Ascending aorta (tissue), 2 donors: ENCODE results near the gene HDHD5. TPM values are rescaled to one million over a fixed set of nuclear protein-coding genes. Genes with fewer than 3 reads are reported as not detected.

Experiments used
- DNase-seq, 2 donors: peaks; one replicate each; pipeline ENCODE4 v3.0.0-alpha.2; 2019; ENCODE audit warnings: low spot score in 2 of 2
- H3K27ac ChIP-seq, 2 donors: fragments of 200-600 bp; sonication (generic); one replicate each; pipeline ENCODE4 v1.5.1; 2016 to 2017; ENCODE audit warnings: mild to moderate bottlenecking in 1 of 2
- H3K27me3 ChIP-seq: fragments of 200-600 bp; sonication (generic); one replicate; pipeline ENCODE4 v1.5.1; 2017
- H3K36me3 ChIP-seq, 2 donors: fragments of 200-600 bp; sonication (generic); one replicate each; pipeline ENCODE4 v1.5.1; 2016
- H3K4me1 ChIP-seq, 2 donors: fragments of 200-600 bp; sonication (generic); one replicate each; pipeline ENCODE4 v1.5.1; 2016 to 2017; ENCODE audit warnings: mild to moderate bottlenecking in 1 of 2
- H3K4me3 ChIP-seq, 2 donors: fragments of 200-600 bp; sonication (generic); one replicate each; pipeline ENCODE4 v1.5.1; 2016 to 2017; ENCODE audit warnings: mild to moderate bottlenecking in 1 of 2
- H3K9me3 ChIP-seq, 2 donors: fragments of 200-600 bp; sonication (generic); one replicate each; pipeline ENCODE4 v1.5.1; 2016
- intact Hi-C: fragments of 100-400 bp; cut with DNase I; formaldehyde crosslinking; loops from one replicate; pipeline ENCODE4 v1.15.1; 2023
- total RNA-seq: library from RNA; depleted of rRNA; stranded (reverse); fragments of >200 nt; gene quantifications from one replicate; pipeline ENCODE4 v1.1.0, GENCODE V29; 2016
- TF ChIP-seq, protein P1 (sequence below), 3 experiments: fragments of 200-600 bp in 2 of 3; fragments of 450-650 bp in 1 of 3; sonication (generic) in 2 of 3; IDR thresholded peaks; one replicate each; pipeline ENCODE4 v1.5.1; 2016 to 2019; ENCODE audit warnings: antibody characterized with exemption in 3 of 3, mild to moderate bottlenecking in 1 of 3, moderate library complexity in 1 of 3

HDHD5 gene
- total RNA-seq, 1 donor from 2014 or later, result 55.8 TPM

DNA sequence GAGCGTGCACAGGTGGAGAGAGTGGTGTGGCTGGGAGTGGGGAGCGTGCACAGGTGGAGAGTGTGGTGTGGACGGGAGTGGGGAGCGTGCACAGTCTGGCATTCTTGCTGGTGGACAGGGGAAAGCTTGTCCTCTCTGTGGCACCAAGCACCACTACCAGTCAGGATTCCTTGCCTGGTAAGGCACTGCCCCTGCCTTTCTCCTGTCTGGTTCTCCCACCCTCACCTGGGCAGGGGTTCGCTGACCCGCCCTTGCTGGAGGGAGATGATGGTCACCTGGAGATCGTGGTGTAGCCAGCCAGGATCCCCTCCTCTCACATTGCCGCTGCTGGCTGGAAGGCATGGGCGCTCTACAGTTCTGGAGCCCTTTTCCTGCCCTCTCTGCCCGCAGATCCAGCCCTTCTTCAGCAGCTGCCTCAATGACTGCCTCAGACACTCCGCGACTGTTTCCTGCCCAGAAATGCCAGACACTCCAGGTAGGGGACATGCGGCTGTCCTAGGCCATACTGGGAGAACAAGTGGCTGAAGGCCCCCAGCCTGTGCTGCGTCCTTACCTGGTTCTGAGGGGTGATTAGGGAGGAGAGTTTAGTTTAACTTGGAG is 54.6 kb downstream of the HDHD5 start:
- DNase-seq, result no peak
- no peak overlapping the region for H3K4me3 ChIP-seq
- TF ChIP-seq, protein P1, sequence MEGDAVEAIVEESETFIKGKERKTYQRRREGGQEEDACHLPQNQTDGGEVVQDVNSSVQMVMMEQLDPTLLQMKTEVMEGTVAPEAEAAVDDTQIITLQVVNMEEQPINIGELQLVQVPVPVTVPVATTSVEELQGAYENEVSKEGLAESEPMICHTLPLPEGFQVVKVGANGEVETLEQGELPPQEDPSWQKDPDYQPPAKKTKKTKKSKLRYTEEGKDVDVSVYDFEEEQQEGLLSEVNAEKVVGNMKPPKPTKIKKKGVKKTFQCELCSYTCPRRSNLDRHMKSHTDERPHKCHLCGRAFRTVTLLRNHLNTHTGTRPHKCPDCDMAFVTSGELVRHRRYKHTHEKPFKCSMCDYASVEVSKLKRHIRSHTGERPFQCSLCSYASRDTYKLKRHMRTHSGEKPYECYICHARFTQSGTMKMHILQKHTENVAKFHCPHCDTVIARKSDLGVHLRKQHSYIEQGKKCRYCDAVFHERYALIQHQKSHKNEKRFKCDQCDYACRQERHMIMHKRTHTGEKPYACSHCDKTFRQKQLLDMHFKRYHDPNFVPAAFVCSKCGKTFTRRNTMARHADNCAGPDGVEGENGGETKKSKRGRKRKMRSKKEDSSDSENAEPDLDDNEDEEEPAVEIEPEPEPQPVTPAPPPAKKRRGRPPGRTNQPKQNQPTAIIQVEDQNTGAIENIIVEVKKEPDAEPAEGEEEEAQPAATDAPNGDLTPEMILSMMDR (IDR thresholded peaks at IDR 0.05), result no peak
- H3K9me3 ChIP-seq, result no peaks in the 10 kb centered on the region
- no peaks in the 10 kb centered on the region for H3K27me3 ChIP-seq
- H3K36me3 ChIP-seq, result peaks cover 73 to 89% of the 10 kb centered on the region in 2 donors
- intact Hi-C loops, result no loop called here
- no peaks in the 10 kb centered on the region for H3K4me1 ChIP-seq
- H3K27ac ChIP-seq, result no peak overlapping the region

GRCh38 chr22:17103351-17103750 is 55.7 kb downstream of the HDHD5 start:
- no peaks in the 10 kb centered on the region for H3K9me3 ChIP-seq
- peaks cover 73 to 89% of the 10 kb centered on the region in 2 donors for H3K36me3 ChIP-seq
- H3K4me1 ChIP-seq, result no peaks in the 10 kb centered on the region
- DNase-seq, result no peak
- no peak overlapping the region for H3K4me3 ChIP-seq
- intact Hi-C loops, result no loop called here
- TF ChIP-seq, protein P1 (IDR thresholded peaks at IDR 0.05), result no peak
- no peak overlapping the region for H3K27ac ChIP-seq
- no peaks in the 10 kb centered on the region for H3K27me3 ChIP-seq

- H3K36me3 ChIP-seq, result peaks cover 66 to 89% of the 10 kb centered on the region in 2 donors
- no peaks in the 10 kb centered on the region for H3K4me1 ChIP-seq
- TF ChIP-seq, protein P1 (IDR thresholded peaks at IDR 0.05), result no peak
- DNase-seq, result no peak
- H3K27ac ChIP-seq, result no peak overlapping the region
- intact Hi-C loops, result no loop called here
- no peaks in the 10 kb centered on the region for H3K27me3 ChIP-seq
- H3K9me3 ChIP-seq, result no peaks in the 10 kb centered on the region
- no peak overlapping the region for H3K4me3 ChIP-seq
Observed at GRCh38 chr22:17102297-17102667, 56.8 kb downstream of the HDHD5 start.

- Histone ChIP-seq H3K4me1 (no peaks in the 10 kb centered on the region), H3K4me3 (no peak overlapping the region), H3K9me3 (no peaks in the 10 kb centered on the region), H3K27me3 (no peaks in the 10 kb centered on the region), H3K36me3 (peaks cover 66 to 88% of the 10 kb centered on the region in 2 donors), H3K27ac (no peak overlapping the region)
- intact Hi-C loops, result no loop called here
- no peak for DNase-seq
- TF ChIP-seq, protein P1 (IDR thresholded peaks at IDR 0.05), result no peak
Observed at GRCh38 chr22:17101475-17102296, 57.4 kb downstream of the HDHD5 start.

GRCh38 chr22:17100621-17101020 is 58.5 kb downstream of the HDHD5 start:
- Histone ChIP-seq H3K27ac (no peak overlapping the region), H3K4me1 (no peaks in the 10 kb centered on the region), H3K36me3 (peaks cover 62 to 78% of the 10 kb centered on the region in 2 donors), H3K27me3 (no peaks in the 10 kb centered on the region), H3K9me3 (no peaks in the 10 kb centered on the region), H3K4me3 (no peak overlapping the region)
- DNase-seq, result no peak
- TF ChIP-seq, protein P1 (IDR thresholded peaks at IDR 0.05), result no peak
- intact Hi-C loops, result no loop called here
